GM21528 (cell line): Measurements from ENCODE around the gene TBXT.

Source experiments
- ATAC-seq: cut with Tn5 transposase; IDR thresholded peaks from one replicate; pipeline ENCODE4 v1.9.1; 2021; ENCODE audit warnings: mild to moderate bottlenecking, moderate library complexity; ENCODE audit not compliant: unreplicated experiment, low FRiP score

Gene TBXT

DNA sequence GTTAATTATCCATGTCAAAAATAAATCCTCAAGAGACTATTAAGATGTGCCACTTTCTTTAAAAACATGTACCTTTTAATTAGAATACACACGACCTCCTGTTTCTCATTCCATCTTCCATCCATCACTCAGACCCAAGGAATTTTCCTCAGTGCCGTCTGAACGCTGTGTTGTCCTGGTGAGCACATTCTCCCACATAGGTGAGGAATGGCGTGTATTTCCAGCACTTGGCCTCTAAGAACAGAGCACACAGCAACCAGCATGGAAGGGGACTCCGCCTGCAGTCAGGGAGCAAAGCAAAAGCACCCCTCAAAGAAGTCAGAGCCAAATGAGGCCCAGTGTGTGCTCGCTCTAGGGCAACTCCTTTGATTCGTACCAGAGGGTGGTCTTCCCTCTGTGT lies 45.9 kb downstream of the TBXT start:
- no peak for ATAC-seq

DNA sequence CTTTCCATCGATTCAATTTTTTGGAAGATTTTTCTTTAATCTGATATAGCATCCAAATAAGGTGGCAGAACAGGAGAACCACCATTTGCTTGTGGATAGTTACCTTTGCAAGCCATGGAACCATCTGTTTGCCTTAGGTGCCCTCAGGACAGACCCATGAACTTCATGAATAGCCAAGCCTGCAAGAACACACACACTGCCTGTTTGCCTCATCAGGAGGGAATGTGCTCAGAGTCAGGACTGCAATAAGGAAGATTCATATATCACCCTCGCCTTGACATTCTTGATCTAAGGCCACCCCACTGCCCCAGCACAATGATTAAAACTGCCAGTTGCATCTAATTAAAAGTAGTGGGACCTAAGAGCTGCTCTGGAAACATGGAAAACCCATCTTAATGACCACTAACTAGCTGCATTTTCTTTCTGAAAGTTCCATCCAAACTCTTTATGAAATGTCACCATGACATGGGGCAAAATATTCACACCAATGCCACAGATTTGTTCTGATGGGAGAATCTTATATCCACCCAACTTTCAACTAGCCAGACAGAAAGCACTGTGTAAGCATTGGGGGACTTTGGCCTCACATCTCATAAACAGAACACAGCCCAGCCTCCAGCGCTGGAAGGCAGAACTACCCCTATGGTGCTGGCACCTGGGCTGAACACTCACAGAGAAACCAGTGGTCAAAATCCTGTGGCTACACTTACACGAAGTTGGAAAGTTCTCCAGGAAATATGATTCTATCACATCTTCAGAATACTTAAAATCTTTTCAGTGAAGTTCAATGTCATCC lies 48.3 kb downstream of the TBXT start:
- ATAC-seq = no peak

DNA sequence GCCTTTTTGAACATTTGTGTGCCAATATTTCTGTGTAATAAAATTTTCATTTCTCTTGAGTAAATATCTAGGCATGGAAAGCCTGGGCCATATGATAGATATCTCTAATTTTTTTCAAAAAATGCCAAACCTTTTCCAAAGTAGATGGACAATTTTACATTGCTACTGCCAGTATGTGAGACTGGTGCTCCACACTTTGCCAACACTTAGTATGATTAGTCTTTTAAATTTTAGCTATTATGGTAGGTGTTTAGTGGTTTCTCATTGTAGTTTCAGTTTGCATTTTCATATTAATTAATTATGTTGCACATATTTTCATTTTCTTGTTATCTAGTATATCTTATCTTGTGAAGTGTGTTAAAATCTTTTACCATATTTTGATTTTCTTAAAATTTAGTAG lies 52.0 kb downstream of the TBXT start:
- ATAC-seq = no peak

DNA sequence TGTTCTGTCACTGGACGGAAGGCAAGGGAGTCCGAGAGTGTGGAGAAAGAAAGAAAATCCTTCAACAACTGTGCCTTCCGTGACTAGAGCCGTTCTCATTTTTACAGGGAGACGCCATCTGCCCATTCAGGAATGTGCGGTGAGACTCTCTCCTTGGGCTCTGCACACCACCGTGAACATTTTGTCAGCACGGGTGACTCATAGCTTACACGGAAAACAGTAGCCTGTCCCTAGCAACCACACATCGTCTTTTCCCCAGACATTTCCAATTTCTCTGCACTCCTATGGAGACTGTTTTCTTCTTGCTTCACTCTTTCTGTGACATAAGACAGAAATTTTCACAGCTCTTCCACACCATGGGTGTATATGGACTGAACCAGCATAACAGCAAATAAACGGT lies 55.1 kb downstream of the TBXT start:
- ATAC-seq = no peak

DNA sequence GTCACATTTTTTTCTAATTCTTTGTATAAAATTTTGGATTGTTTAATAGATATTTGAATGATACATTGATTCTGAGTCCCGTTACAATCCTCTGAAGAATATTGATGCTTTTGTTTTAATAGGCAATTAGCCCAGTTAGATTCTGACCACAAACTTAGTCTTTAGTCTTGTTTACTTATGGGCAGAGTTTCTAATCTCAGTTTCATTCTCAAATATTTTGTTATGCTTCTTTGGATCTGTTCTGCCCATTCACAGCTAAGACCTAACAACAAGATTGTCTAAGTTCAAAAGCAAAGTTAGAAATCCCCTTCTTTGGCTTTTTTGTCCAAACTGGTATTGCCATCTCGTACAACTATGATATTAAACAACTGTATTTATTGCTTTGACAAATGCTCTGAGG lies 58.0 kb downstream of the TBXT start:
- peak; percentile 73 for ATAC-seq
